Measurements from ENCODE around the gene PLPPR2. TPM values are rescaled to one million over a fixed set of nuclear protein-coding genes. Genes with fewer than 3 reads are reported as not detected.

Gene PLPPR2
- total and polyA plus RNA-seq, 2 of the 4 experiments (the other 2 are of a cell fraction): 3.9 to 45.2 TPM

GRCh38 chr19:11345122-11345803, 10.0 kb upstream of the PLPPR2 start:
- WGBS, 2 experiments (ENCODE audit: extremely low coverage in 2 of 2, insufficient read length in 1 of 2): 53% methylated on average over 4 of the region's 15 CpGs; no CpG with 5 or more reads in 1 of the 2 experiments
- H3K4me2 ChIP-seq (ENCODE audit: low read depth, low read length): peak overlapping the region; percentile 68
- H3K27me3 ChIP-seq (ENCODE audit: control insufficient read depth, insufficient read depth, low read length): no peaks in the 10 kb centered on the region
- peaks cover 5% of the 10 kb centered on the region for H3K9me1 ChIP-seq (ENCODE audit: insufficient read depth, low read length)
- H4K5ac ChIP-seq (ENCODE audit: low read depth, low read length): no peak overlapping the region
- dilution Hi-C loops (cut with HindIII; ENCODE audit: low sequenced_read_pairs, unreplicated experiment) (no loop called here), in situ Hi-C loops (cut with MboI; ENCODE audit: low sequenced_read_pairs) (no loop called here), intact Hi-C loops (cut with micrococcal nuclease) (no loop called here)
- H2AK9ac ChIP-seq (replicated peaks; ENCODE audit: low read depth, low read length, poor library complexity): peak overlapping the region; percentile 9
- POLR2A ChIA-PET (ENCODE audit: unreplicated experiment): no interaction called here
- H2BK5ac ChIP-seq (ENCODE audit: low read depth, low read length, poor library complexity, severe bottlenecking): no peak overlapping the region
- DNase-seq (no peak), ATAC-seq (ENCODE audit: low read depth) (no peak)
- H2BK20ac ChIP-seq (ENCODE audit: low read depth, low read length): peak overlapping the region; percentile 55; the same call in 1 of the 2 replicates
- H3K9me3 ChIP-seq (ENCODE audit: control insufficient read depth, insufficient read depth, low read length): peaks cover 8% of the 10 kb centered on the region; the same call in 1 of the 2 replicates
- peak overlapping the region; percentile 5 for H2AFZ ChIP-seq (replicated peaks; ENCODE audit: low read length, poor library complexity)
- H4K20me1 ChIP-seq (ENCODE audit: insufficient read depth, low read length): peaks cover 9% of the 10 kb centered on the region; the same call in 1 of the 2 replicates
- H3K14ac ChIP-seq (replicated peaks; ENCODE audit: low read depth, low read length): no peak overlapping the region
- H3K23ac ChIP-seq (ENCODE audit: low read depth, low read length): peak overlapping the region; percentile 57; the same call in 1 of the 2 replicates
- peak overlapping the region; percentile 89 for H2AK5ac ChIP-seq (ENCODE audit: low read depth, low read length)
- CTCF ChIA-PET: interaction anchor here (1.7 kb wide), 1 partner anchor 51 kb away, joined by 4 read pairs; no protein-coding TSS in a partner anchor
- H3K79me1 ChIP-seq (ENCODE audit: low read depth in 1 of 2, low read length in 2 of 2): peaks cover 10 to 23% of the 10 kb centered on the region in 2 experiments; a peak in 3 of 4 replicates
- H3K18ac ChIP-seq (ENCODE audit: low read depth, low read length): no peak overlapping the region
- H4K91ac ChIP-seq (ENCODE audit: insufficient read depth, low read depth, low read length): peak overlapping the region; percentile 3; the same call in 1 of the 2 replicates
- BruUV-seq (replicated peaks): no TSS peak
- peak overlapping the region; percentile 80 for H3K27ac ChIP-seq (ENCODE audit: insufficient read depth, low read length)
- peak overlapping the region; percentile 73 for H3K4me3 ChIP-seq (ENCODE audit: insufficient read depth, low read depth, low read length)
- H2BK15ac ChIP-seq (ENCODE audit: low read depth, low read length): peak overlapping the region; percentile 53; the same call in 1 of the 3 replicates
- peak overlapping the region; percentile 70 for H3K4ac ChIP-seq (ENCODE audit: low read depth, low read length)
- H3K9ac ChIP-seq (ENCODE audit: low read depth, low read length): peak overlapping the region; percentile 83
- 0 out of 2 replicates have a peak, but pooled peaks cover 1% of the 10 kb centered on the region for H3K36me3 ChIP-seq (ENCODE audit: control insufficient read depth, insufficient read depth, low read length)
- H4K8ac ChIP-seq (ENCODE audit: low read depth in 2 of 2, low read length in 2 of 2): peak overlapping the region; percentile 55 to 89; a peak in 2 of 4 replicates
- H2BK120ac ChIP-seq (ENCODE audit: low read depth, low read length): peak overlapping the region; percentile 37; the same call in 1 of the 2 replicates
- H3K56ac ChIP-seq (ENCODE audit: extremely low read depth, insufficient read depth, low read length): peak overlapping the region; percentile 66; the same call in 1 of the 2 replicates
- H3K4me1 ChIP-seq (ENCODE audit: control insufficient read depth, insufficient read depth, low read length): peaks cover 8% of the 10 kb centered on the region
- no peak for TF ChIP-seq MAFK (IDR thresholded peaks at IDR 0.05; ENCODE audit: low read depth, low read length)
- TF ChIP-seq POLR2A (IDR thresholded peaks at IDR 0.05; ENCODE audit: low read depth, low read length): no peak
- no peak for TF ChIP-seq CEBPB (IDR thresholded peaks at IDR 0.05; ENCODE audit: low read depth, low read length)
- TF ChIP-seq NFE2L2 (IDR thresholded peaks at IDR 0.05; ENCODE audit: low read depth, low read length): no peak
- no peak for TF ChIP-seq RFX5 (IDR thresholded peaks at IDR 0.05; ENCODE audit: low read depth, low read length)
- TF ChIP-seq RAD21 (IDR thresholded peaks at IDR 0.05; ENCODE audit: low read length): no peak
- TF ChIP-seq, protein P1, sequence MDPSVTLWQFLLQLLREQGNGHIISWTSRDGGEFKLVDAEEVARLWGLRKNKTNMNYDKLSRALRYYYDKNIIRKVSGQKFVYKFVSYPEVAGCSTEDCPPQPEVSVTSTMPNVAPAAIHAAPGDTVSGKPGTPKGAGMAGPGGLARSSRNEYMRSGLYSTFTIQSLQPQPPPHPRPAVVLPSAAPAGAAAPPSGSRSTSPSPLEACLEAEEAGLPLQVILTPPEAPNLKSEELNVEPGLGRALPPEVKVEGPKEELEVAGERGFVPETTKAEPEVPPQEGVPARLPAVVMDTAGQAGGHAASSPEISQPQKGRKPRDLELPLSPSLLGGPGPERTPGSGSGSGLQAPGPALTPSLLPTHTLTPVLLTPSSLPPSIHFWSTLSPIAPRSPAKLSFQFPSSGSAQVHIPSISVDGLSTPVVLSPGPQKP (IDR thresholded peaks at IDR 0.05; ENCODE audit: borderline replicate concordance, low read depth, low read length): no peak
- no peak for TF ChIP-seq MXI1 (IDR thresholded peaks at IDR 0.05; ENCODE audit: borderline replicate concordance, low read depth, low read length)
- TF ChIP-seq MAZ (IDR thresholded peaks at IDR 0.05; ENCODE audit: borderline replicate concordance, low read depth, low read length): no peak
- TF ChIP-seq, protein P2, sequence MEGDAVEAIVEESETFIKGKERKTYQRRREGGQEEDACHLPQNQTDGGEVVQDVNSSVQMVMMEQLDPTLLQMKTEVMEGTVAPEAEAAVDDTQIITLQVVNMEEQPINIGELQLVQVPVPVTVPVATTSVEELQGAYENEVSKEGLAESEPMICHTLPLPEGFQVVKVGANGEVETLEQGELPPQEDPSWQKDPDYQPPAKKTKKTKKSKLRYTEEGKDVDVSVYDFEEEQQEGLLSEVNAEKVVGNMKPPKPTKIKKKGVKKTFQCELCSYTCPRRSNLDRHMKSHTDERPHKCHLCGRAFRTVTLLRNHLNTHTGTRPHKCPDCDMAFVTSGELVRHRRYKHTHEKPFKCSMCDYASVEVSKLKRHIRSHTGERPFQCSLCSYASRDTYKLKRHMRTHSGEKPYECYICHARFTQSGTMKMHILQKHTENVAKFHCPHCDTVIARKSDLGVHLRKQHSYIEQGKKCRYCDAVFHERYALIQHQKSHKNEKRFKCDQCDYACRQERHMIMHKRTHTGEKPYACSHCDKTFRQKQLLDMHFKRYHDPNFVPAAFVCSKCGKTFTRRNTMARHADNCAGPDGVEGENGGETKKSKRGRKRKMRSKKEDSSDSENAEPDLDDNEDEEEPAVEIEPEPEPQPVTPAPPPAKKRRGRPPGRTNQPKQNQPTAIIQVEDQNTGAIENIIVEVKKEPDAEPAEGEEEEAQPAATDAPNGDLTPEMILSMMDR (conservative IDR thresholded peaks at IDR 0.05; ENCODE audit: low read depth, low read length): no peak
- no peak for TF ChIP-seq SMC3 (IDR thresholded peaks at IDR 0.05; ENCODE audit: low read depth, low read length)
- TF ChIP-seq BHLHE40 (IDR thresholded peaks at IDR 0.05; ENCODE audit: low read depth, low read length): no peak
- no peak for TF ChIP-seq FOS (IDR thresholded peaks at IDR 0.05; ENCODE audit: low read depth, low read length)
- no peak for TF ChIP-seq RCOR1 (IDR thresholded peaks at IDR 0.05; ENCODE audit: insufficient replicate concordance, low read length)
